ENCODE data around the gene USP25. TPM values are rescaled to one million over a fixed set of nuclear protein-coding genes. Genes with fewer than 3 reads are reported as not detected.

Gene USP25
- total RNA-seq, 3 donors from 2014 or later, result 33.5 to 48.2 (median 43.3) TPM

GRCh38 chr21:15794277-15794912 lies 64.6 kb downstream of the USP25 start:
- ATAC-seq (no peak), DNase-seq (no peak)
- Histone ChIP-seq H3K4me1 (ENCODE audit: low read depth) (peaks cover 10% of the 10 kb centered on the region), H3K36me3 (ENCODE audit: low read depth) (no peaks in the 10 kb centered on the region), H3K4me3 (no peak overlapping the region), H3K9me3 (no peaks in the 10 kb centered on the region)
- intact Hi-C loops (cut with DNase I, micrococcal nuclease), result no loop called here
- TF ChIP-seq CTCF (IDR thresholded peaks at IDR 0.05), result no peak

- DNase-seq (no peak), ATAC-seq (no peak)
- H3K36me3 ChIP-seq (ENCODE audit: low read depth), result no peaks in the 10 kb centered on the region
- peaks cover 10% of the 10 kb centered on the region for H3K4me1 ChIP-seq (ENCODE audit: low read depth)
- intact Hi-C loops (cut with DNase I, micrococcal nuclease), result no loop called here
- no peak overlapping the region for H3K4me3 ChIP-seq
- no peak for TF ChIP-seq CTCF (IDR thresholded peaks at IDR 0.05)
- H3K9me3 ChIP-seq, result no peaks in the 10 kb centered on the region
These were observed 65.8 kb downstream of the USP25 start for GRCh38 chr21:15795533-15795932.

GRCh38 chr21:15797577-15798363 lies 68.0 kb downstream of the USP25 start:
- peaks cover 10% of the 10 kb centered on the region for H3K4me1 ChIP-seq (ENCODE audit: low read depth)
- intact Hi-C loops (cut with DNase I, micrococcal nuclease), result no loop called here
- ATAC-seq (peak; percentile 32), DNase-seq (no peak)
- no peaks in the 10 kb centered on the region for H3K9me3 ChIP-seq
- TF ChIP-seq CTCF (IDR thresholded peaks at IDR 0.05), result no peak
- no peaks in the 10 kb centered on the region for H3K36me3 ChIP-seq (ENCODE audit: low read depth)
- no peak overlapping the region for H3K4me3 ChIP-seq

- intact Hi-C loops (cut with DNase I, micrococcal nuclease), result no loop called here
- ATAC-seq (no peak), DNase-seq (no peak)
- Histone ChIP-seq H3K4me3 (no peak overlapping the region), H3K4me1 (ENCODE audit: low read depth) (peaks cover 6% of the 10 kb centered on the region), H3K9me3 (no peaks in the 10 kb centered on the region), H3K36me3 (ENCODE audit: low read depth) (no peaks in the 10 kb centered on the region)
- no peak for TF ChIP-seq CTCF (IDR thresholded peaks at IDR 0.05)
These were observed 71.6 kb downstream of the USP25 start for GRCh38 chr21:15801352-15801863.

- Histone ChIP-seq H3K4me3 (no peak overlapping the region), H3K36me3 (ENCODE audit: low read depth) (no peaks in the 10 kb centered on the region), H3K9me3 (no peaks in the 10 kb centered on the region), H3K4me1 (ENCODE audit: low read depth) (no peaks in the 10 kb centered on the region)
- ATAC-seq (no peak), DNase-seq (no peak)
- intact Hi-C loops (cut with DNase I, micrococcal nuclease), result no loop called here
- no peak for TF ChIP-seq CTCF (IDR thresholded peaks at IDR 0.05)
These were observed 74.6 kb downstream of the USP25 start for GRCh38 chr21:15804247-15805005.
